HG03354 (cell line): Measurements from ENCODE around the gene RABGAP1L.
"Not testable (repeated sequence)": the region's sequence is repeated elsewhere in the genome, so short reads cannot be mapped to it uniquely, and the experiment has no call there.

Experiments used
- ATAC-seq: cut with Tn5 transposase; IDR thresholded peaks from one replicate; pipeline ENCODE4 v1.9.1; 2021; ENCODE audit warnings: mild to moderate bottlenecking; ENCODE audit not compliant: unreplicated experiment, poor library complexity, severe bottlenecking

The RABGAP1L gene

GRCh38 chr1:175019524-175019923, 860.2 kb downstream of the RABGAP1L start:
- no peak for ATAC-seq

GRCh38 chr1:175023043-175023921, 864.0 kb downstream of the RABGAP1L start, which contains the start of gene MRPS14:
Gene MRPS14, minus strand, starts transcription at chr1:175023425. Its CDS starts 17 bp downstream, at chr1:175023408.
- ATAC-seq, result peak; percentile 94

- ATAC-seq, result not testable (repeated sequence)
Observed at GRCh38 chr1:175023922-175024242, 864.6 kb downstream of the RABGAP1L start.

- ATAC-seq, result no peak
Observed at GRCh38 chr1:175024773-175025172, 865.5 kb downstream of the RABGAP1L start.

- ATAC-seq, result no peak
Observed at GRCh38 chr1:175033953-175034352, 874.6 kb downstream of the RABGAP1L start.

GRCh38 chr1:175034775-175035174, 875.5 kb downstream of the RABGAP1L start:
- no peak for ATAC-seq

- no peak for ATAC-seq
Observed at GRCh38 chr1:175035865-175036264, 876.5 kb downstream of the RABGAP1L start.

- ATAC-seq, result no peak
Observed at GRCh38 chr1:175036476-175036875, 877.2 kb downstream of the RABGAP1L start.

GRCh38 chr1:175037416-175037815, 878.1 kb downstream of the RABGAP1L start:
- ATAC-seq, result no peak

- no peak for ATAC-seq
Observed at GRCh38 chr1:175040324-175040879, 881.1 kb downstream of the RABGAP1L start.

- no peak for ATAC-seq
Observed at GRCh38 chr1:175042650-175043049, 883.3 kb downstream of the RABGAP1L start.

- ATAC-seq, result no peak
Observed at GRCh38 chr1:175043824-175044223, 884.5 kb downstream of the RABGAP1L start.

- ATAC-seq, result not testable (repeated sequence)
Observed at GRCh38 chr1:175044591-175044990, 885.3 kb downstream of the RABGAP1L start.
